HL-60/S4 (cell line): Measurements from ENCODE around the gene C1D.

ENCODE experiments used
- in situ Hi-C: fragments of 300-500 bp; cut with MboI; formaldehyde crosslinking; loops from 2 replicates; pipeline ENCODE4 v1.14.3; 2022; ENCODE audit warnings: low sequenced_read_pairs

Gene C1D

GRCh38 chr2:68059784-68060525, 2.8 kb downstream of the C1D start:
- in situ Hi-C loops, result no loop called here

- in situ Hi-C loops, result no loop called here
These were observed 5.0 kb downstream of the C1D start for GRCh38 chr2:68057658-68058396.

- in situ Hi-C loops, result no loop called here
These were observed 9.9 kb downstream of the C1D start for GRCh38 chr2:68052717-68053422.

- in situ Hi-C loops, result no loop called here
These were observed 12.5 kb downstream of the C1D start for GRCh38 chr2:68050353-68050752.

- in situ Hi-C loops, result no loop called here
These were observed 16.1 kb downstream of the C1D start for GRCh38 chr2:68046642-68047240.

GRCh38 chr2:68046224-68046623, 16.6 kb downstream of the C1D start:
- in situ Hi-C loops, result no loop called here

- in situ Hi-C loops, result no loop called here
These were observed 17.5 kb downstream of the C1D start for GRCh38 chr2:68045342-68045741.

- in situ Hi-C loops, result no loop called here
These were observed 18.7 kb downstream of the C1D start for GRCh38 chr2:68044099-68044498.

- in situ Hi-C loops, result no loop called here
These were observed 19.1 kb downstream of the C1D start for GRCh38 chr2:68043695-68044094.

GRCh38 chr2:68043032-68043431, 19.8 kb downstream of the C1D start:
- in situ Hi-C loops, result no loop called here

- in situ Hi-C loops, result no loop called here
These were observed 21.0 kb downstream of the C1D start for GRCh38 chr2:68041704-68042245.

- in situ Hi-C loops, result no loop called here
These were observed 22.7 kb downstream of the C1D start for GRCh38 chr2:68040078-68040477.

- in situ Hi-C loops, result no loop called here
These were observed 23.5 kb downstream of the C1D start for GRCh38 chr2:68039317-68039716.

GRCh38 chr2:68032702-68033101, 30.1 kb downstream of the C1D start:
- in situ Hi-C loops, result no loop called here

- in situ Hi-C loops, result no loop called here
These were observed 31.2 kb downstream of the C1D start for GRCh38 chr2:68031542-68032160.

GRCh38 chr2:68031043-68031442, 31.8 kb downstream of the C1D start:
- in situ Hi-C loops, result no loop called here

- in situ Hi-C loops, result no loop called here
These were observed 32.3 kb downstream of the C1D start for GRCh38 chr2:68030529-68030928.

- in situ Hi-C loops, result no loop called here
These were observed 34.8 kb downstream of the C1D start for GRCh38 chr2:68027959-68028358.

- in situ Hi-C loops, result no loop called here
These were observed 38.4 kb downstream of the C1D start for GRCh38 chr2:68024450-68024849.

GRCh38 chr2:68023904-68024303, 38.9 kb downstream of the C1D start:
- in situ Hi-C loops, result no loop called here

- in situ Hi-C loops, result no loop called here
These were observed 44.1 kb downstream of the C1D start for GRCh38 chr2:68018727-68019126.
